Left forelimb (tissue), 1 donor: ENCODE data around the gene ZFYVE21.

ENCODE experiments used
- DNase-seq: peaks from one replicate; pipeline ENCODE4 v3.0.0-alpha.2; 2018; ENCODE audit warnings: low spot score

The ZFYVE21 gene

DNA sequence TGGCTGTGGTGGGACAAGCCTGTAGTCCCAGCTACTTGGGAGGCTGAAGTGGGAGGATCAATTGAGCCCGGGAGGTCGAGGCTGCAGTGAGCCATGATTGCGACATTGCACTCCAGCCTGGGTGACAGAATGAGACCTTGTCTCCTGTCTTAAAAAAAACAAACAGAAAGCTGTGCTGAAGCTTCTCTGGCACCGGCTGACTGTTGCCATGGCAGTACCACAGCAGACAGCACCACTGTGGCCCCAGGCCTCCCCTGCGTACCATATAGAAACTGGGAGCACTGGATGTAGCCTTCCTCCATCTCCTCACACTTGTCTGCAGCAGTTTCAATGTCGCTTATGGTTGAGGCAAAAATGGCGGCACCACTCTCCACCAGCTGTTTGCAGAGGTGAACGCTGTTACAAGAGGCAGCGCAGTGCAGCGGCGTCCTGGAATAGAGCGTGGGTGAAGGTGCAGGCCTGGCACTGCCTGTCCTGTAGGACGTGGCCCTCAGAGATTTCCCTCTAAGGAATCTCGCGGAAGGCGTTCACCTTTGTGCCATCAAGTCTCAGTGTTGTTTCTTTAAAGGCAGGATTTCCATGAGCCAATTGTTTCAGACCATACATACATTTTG is 21.9 kb downstream of the ZFYVE21 start:
- DNase-seq = no peak

- no peak for DNase-seq
Measured at GRCh38 chr14:103738166-103738565, 22.6 kb downstream of the ZFYVE21 start.

- peak; percentile 53 for DNase-seq
Measured at GRCh38 chr14:103738701-103739451, 23.3 kb downstream of the ZFYVE21 start.

GRCh38 chr14:103739466-103739792 is 23.8 kb downstream of the ZFYVE21 start:
- DNase-seq = no peak

DNA sequence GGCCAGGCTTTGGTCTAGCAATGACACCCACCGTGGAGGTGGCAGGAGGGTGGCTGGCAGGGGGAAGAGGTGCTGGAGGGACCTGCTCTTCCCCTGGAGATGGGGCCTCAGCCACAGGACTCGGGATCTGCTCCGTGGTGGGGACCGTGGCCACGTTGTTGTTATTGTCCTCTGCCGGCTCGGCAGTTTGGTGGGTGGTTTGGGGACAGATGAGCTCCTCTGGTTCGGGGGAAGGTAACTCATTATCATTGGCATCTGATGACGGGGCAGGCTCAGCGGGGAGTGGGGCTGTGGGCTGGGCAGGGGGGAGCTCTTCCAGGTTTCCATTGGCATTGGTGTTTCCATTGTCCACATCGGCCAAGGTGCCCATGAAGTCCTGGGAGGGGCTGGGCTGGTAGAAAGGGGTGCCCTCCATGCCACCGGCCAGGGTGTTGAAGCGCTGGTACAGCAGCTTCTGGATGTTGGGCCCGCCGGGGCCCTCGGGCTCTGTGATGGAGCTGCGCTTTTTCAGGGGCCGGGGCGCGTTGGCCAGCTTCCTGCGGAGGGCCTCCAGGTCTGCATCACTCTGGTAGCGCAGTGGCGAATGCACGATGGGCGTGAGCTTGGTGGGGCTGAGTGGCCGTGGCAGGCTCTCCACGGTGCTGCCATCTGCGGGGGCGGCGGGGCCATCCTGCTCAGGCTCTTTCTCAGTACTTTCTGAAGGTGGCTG is 24.3 kb downstream of the ZFYVE21 start:
- DNase-seq = no peak

- no peak for DNase-seq
Measured at GRCh38 chr14:103740991-103741689, 25.5 kb downstream of the ZFYVE21 start.

- no peak for DNase-seq
Measured at GRCh38 chr14:103741876-103742275, 26.3 kb downstream of the ZFYVE21 start.

DNA sequence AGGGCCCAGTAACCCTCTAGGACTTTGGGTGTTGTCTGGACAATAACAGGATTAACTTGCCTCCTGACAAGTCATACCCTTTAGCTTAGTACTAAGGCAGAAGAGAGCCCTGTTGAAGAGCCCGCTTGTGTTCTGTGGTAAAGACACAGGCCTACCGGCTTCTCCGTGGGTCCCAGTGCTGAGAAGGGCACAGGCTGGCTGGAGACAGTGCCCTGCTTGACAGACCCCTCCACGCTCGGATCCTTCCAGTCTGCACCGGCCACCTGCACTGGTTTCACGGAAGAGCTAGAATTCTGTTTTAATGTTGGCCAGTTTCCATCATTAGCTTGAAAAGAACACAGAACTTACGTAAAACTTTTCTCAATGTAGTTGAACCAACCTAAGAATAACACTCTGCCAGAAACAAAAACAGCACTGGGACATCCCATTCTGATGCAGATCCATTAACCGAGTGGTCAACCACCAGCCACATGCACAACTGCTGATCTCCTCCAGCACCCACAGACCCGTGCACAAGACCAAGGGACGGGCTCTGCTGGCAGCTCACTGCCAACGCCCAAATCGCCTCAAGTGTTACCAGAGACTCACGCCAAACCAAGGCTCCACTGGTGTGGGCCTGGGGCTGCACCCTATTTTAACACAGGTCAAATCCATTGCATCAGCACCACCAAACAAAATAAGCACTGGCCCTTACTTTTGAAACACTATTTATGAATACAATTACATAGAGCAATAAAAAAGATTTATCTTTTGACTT is 27.1 kb downstream of the ZFYVE21 start:
- DNase-seq = no peak

DNA sequence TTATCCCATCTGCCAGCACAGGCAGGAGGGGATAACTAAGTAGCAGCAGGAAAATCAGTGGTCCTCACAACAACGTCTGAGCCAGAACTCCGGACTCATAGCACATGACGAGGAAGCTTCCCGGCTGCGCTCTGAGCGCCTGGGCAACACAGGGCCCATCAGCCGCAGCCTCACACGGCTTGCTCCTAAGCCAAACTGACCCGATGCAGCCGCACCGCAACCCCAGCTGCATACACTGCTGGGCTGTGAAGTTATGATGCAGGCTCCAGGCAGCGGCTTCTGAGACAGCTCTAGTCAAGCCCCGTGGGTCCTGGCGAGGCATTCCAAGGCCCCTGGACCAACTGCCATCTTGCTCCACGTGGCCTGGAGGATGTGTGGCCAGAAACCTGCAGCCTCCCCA is 28.1 kb downstream of the ZFYVE21 start:
- no peak for DNase-seq

DNA sequence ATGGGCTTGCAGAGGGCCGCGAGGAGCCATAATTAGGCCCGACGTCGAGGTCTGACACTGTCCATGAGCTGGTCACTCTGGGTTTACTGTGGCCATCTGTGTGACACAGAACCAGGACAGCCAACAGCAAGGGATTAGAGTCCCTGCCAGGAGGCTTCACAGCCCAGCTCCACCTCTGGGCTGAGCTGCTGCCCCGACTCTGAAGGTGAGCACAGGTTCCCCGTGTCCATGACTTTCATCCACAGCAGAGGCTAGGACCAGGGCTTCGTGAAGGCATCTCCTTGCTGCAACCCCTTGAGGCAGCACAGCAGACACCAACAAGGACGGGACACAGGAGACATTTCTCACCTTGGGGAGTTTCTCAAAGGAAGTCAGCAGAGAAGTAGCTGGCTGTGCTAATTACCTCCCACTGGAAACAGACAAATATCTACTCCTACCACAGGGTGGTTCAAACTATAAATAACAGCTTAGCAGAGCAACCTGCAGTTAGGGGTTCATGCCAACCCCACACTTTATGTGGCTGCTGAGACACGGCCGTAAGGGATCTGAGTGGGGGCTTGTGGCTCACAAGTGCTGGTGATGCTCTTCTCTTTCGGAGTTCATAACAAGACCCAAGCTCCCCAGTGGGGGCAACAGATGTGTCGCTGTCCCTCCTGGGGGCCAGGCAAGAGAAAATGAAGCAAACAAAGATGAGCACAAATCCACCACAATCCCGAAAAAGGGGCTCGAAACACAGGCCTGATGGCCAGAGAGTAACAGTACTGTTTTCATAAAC is 29.2 kb downstream of the ZFYVE21 start:
- DNase-seq = no peak

GRCh38 chr14:103745424-103745823 is 29.8 kb downstream of the ZFYVE21 start:
- no peak for DNase-seq

GRCh38 chr14:103746701-103747100 is 31.1 kb downstream of the ZFYVE21 start:
- no peak for DNase-seq

DNA sequence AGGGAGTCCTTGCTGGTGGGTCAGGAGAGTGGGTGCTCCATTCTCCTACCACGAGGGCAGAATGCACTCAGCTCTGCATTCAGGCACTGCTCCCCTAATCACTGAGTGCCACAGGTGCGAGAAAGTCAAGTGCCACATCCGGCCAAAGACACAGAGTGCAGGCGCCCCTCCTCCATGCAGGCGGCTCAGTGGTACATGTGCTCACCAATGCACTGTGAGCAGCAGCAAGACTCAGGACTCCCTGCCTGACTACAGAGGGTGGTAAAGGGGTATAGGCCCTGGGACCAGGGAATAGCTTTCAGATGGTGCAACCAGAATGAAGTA is 32.9 kb downstream of the ZFYVE21 start:
- DNase-seq = no peak

DNA sequence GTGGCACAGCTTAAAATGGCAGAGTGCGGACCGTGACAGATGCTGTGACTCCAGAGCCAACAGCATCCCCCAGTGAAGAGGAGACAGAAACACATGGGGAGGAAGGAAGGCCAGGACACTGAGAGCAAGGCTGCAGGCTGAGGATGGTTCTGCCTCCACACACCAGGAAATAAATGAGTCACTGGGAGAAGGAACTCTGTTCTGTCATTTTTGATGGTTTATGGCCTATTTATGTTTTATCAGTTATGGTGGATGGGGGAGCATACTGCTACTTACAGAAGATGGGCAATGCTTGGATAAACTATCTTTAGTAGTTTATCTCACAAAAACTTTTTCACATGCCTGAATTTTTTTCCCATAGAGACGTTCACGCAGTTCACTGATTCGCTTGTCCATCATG is 33.8 kb downstream of the ZFYVE21 start:
- no peak for DNase-seq

DNA sequence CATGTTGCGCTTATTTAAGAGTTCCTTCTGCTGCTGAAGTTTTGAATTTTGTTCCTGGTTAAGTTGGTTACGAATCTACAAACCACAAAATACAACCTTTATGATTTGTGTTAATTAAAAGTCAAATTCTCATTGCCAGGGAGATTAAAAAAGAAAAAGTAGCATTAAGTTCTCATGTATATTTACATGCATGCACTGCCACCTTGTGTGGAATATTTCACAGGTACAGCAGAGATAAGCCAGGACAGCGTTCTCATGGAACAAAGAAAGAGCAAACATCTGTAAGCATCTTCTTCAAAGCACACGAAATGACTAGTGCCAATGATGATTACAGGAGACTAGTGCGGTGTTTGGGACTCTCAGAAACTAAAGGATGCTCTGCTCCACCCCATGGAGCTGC is 34.2 kb downstream of the ZFYVE21 start:
- DNase-seq = no peak

- no peak for DNase-seq
Measured at GRCh38 chr14:103753774-103754173, 38.2 kb downstream of the ZFYVE21 start.

GRCh38 chr14:103755060-103755459 is 39.5 kb downstream of the ZFYVE21 start:
- DNase-seq = no peak

- no peak for DNase-seq
Measured at GRCh38 chr14:103758059-103758776, 42.6 kb downstream of the ZFYVE21 start.

DNA sequence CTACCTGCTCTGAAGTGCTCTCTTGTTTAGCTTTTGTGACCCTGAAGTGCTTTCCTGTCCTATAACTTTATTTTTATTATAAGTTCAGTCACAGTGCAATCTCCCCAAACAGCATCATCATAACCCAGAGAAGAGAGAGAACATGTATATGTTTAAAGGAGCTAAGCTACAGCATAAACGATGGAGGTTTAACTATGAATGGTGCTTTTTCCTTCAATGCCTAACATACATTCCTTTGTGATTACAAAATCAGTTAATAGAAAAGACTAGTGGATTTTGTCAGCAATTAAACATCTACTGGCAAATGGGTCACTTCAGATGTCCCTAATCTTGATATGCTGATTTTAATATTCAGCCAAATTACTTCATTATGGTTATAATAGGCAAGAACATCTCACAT is 46.4 kb downstream of the ZFYVE21 start:
- DNase-seq = no peak

DNA sequence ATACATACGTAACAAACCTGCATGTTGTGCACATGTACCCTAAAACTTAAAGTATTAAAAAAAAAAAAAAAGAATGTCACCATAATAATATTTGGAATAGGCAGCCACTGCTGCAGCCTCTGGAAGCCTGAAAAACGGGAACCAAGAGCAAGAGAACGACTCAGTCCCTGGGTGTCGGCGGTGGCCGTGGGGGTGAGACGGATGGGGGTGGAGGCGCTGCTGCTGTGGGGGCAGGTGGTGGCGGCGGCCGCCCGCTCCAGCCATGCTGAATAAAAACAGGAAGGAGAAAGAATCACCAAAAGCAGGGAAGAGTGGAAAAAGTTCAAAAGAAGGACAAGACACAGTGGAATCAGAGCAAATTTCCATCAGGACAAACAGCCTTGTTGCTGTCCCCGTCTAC is 46.9 kb downstream of the ZFYVE21 start:
- no peak for DNase-seq
